ENCODE measurements around the gene SMDT1. TPM values are rescaled to one million over a fixed set of nuclear protein-coding genes. Genes with fewer than 3 reads are reported as not detected.

SMDT1 gene
- total and polyA plus RNA-seq, 2 of the 4 experiments (the other 2 are of a cell fraction) = 2.3 to 15.7 TPM

- ChIA-PET CTCF (interaction anchor here (0.6 to 1.7 kb wide), 11 partner anchors 16 to 354 kb away, joined by 3 to 7 read pairs (median 4); partner anchors contain the start of genes NAGA and NFAM1), POLR2A (ENCODE audit: unreplicated experiment) (interaction anchor here (0.6 to 1.3 kb wide), 3 partner anchors 44 to 353 kb away, joined by 3 to 7 read pairs (median 6); no protein-coding TSS in a partner anchor)
- 0% methylated on average over 35 of the region's 71 CpGs; no CpG with 5 or more reads in 1 of the 2 experiments for WGBS, 2 experiments (ENCODE audit: extremely low coverage in 2 of 2, insufficient read length in 1 of 2)
- peaks cover 14% of the 10 kb centered on the region; the same call in 1 of the 2 replicates for H4K20me1 ChIP-seq (ENCODE audit: insufficient read depth, low read length)
- DNase-seq = peak; percentile 99
- intact Hi-C loops (cut with micrococcal nuclease) (loop anchor here (1.0 to 10.0 kb wide), 6 partner anchors 125 to 384 kb away; no protein-coding TSS in a partner anchor), dilution Hi-C loops (cut with HindIII; ENCODE audit: low sequenced_read_pairs, unreplicated experiment) (no loop called here), in situ Hi-C loops (cut with MboI; ENCODE audit: low sequenced_read_pairs) (no loop called here)
- H2AK5ac ChIP-seq (ENCODE audit: low read depth, low read length) = peak within 1 kb of the TSS; percentile 80
- ATAC-seq (ENCODE audit: low read depth) = peak; percentile 98
- H3K18ac ChIP-seq (ENCODE audit: low read depth, low read length) = peak within 1 kb of the TSS; percentile 20; the same call in 1 of the 2 replicates
- peak within 1 kb of the TSS; percentile 100 for H2AFZ ChIP-seq (replicated peaks; ENCODE audit: low read length, poor library complexity)
- H4K5ac ChIP-seq (ENCODE audit: low read depth, low read length) = peak within 1 kb of the TSS; percentile 34
- H3K9me3 ChIP-seq (ENCODE audit: control insufficient read depth, insufficient read depth, low read length) = no peaks in the 10 kb centered on the region
- peak within 1 kb of the TSS; percentile 64 for H3K4me3 ChIP-seq (ENCODE audit: insufficient read depth, low read depth, low read length)
- H3K4me1 ChIP-seq (ENCODE audit: control insufficient read depth, insufficient read depth, low read length) = peaks cover 2% of the 10 kb centered on the region; the same call in 1 of the 2 replicates
- peak within 1 kb of the TSS; percentile 97 for H2AK9ac ChIP-seq (replicated peaks; ENCODE audit: low read depth, low read length, poor library complexity)
- H3K9ac ChIP-seq (ENCODE audit: low read depth, low read length) = peak within 1 kb of the TSS; percentile 85
- no peak within 1 kb of the TSS for H2BK20ac ChIP-seq (ENCODE audit: low read depth, low read length)
- H3K27ac ChIP-seq (ENCODE audit: insufficient read depth, low read length) = peak within 1 kb of the TSS; percentile 82
- no TSS peak for BruUV-seq (replicated peaks)
- H3K14ac ChIP-seq (replicated peaks; ENCODE audit: low read depth, low read length) = peak within 1 kb of the TSS; percentile 88
- H3K79me1 ChIP-seq (ENCODE audit: low read depth in 1 of 2, low read length in 2 of 2) = peaks cover 17 to 38% of the 10 kb centered on the region in 2 experiments
- no peak within 1 kb of the TSS; the same call in 2 of the 3 replicates for H2BK15ac ChIP-seq (ENCODE audit: low read depth, low read length)
- H3K23ac ChIP-seq (ENCODE audit: low read depth, low read length) = peak within 1 kb of the TSS; percentile 88
- peak within 1 kb of the TSS; percentile 61 to 89 for H4K8ac ChIP-seq (ENCODE audit: low read depth in 2 of 2, low read length in 2 of 2)
- peaks cover 9% of the 10 kb centered on the region for H3K36me3 ChIP-seq (ENCODE audit: control insufficient read depth, insufficient read depth, low read length)
- peak within 1 kb of the TSS; percentile 84 for H3K4me2 ChIP-seq (ENCODE audit: low read depth, low read length)
- no peaks in the 10 kb centered on the region for H3K27me3 ChIP-seq (ENCODE audit: control insufficient read depth, insufficient read depth, low read length)
- peak within 1 kb of the TSS; percentile 82 for H3K56ac ChIP-seq (ENCODE audit: extremely low read depth, insufficient read depth, low read length)
- peak within 1 kb of the TSS; percentile 70; the same call in 1 of the 2 replicates for H2BK120ac ChIP-seq (ENCODE audit: low read depth, low read length)
- H3K9me1 ChIP-seq (ENCODE audit: insufficient read depth, low read length) = peaks cover 3% of the 10 kb centered on the region; the same call in 1 of the 2 replicates
- H2BK5ac ChIP-seq (ENCODE audit: low read depth, low read length, poor library complexity, severe bottlenecking) = peak within 1 kb of the TSS; percentile 73
- peak within 1 kb of the TSS; percentile 73 for H4K91ac ChIP-seq (ENCODE audit: insufficient read depth, low read depth, low read length)
- peak within 1 kb of the TSS; percentile 89 for H3K4ac ChIP-seq (ENCODE audit: low read depth, low read length)
- peak; percentile 30; the same call in 1 of the 2 replicates for TF ChIP-seq MXI1 (IDR thresholded peaks at IDR 0.05; ENCODE audit: borderline replicate concordance, low read depth, low read length)
- TF ChIP-seq CHD1 (IDR thresholded peaks at IDR 0.05; ENCODE audit: low read depth, low read length) = no peak; the same call in 1 of the 2 replicates
- TF ChIP-seq SMC3 (IDR thresholded peaks at IDR 0.05; ENCODE audit: low read depth, low read length) = peak; percentile 85
- TF ChIP-seq NFE2L2 (IDR thresholded peaks at IDR 0.05; ENCODE audit: low read depth, low read length) = no peak
- TF ChIP-seq RAD21 (IDR thresholded peaks at IDR 0.05; ENCODE audit: low read length) = peak; percentile 82
- TF ChIP-seq MAZ (IDR thresholded peaks at IDR 0.05; ENCODE audit: borderline replicate concordance, low read depth, low read length) = peak; percentile 82
- TF ChIP-seq, protein P1, sequence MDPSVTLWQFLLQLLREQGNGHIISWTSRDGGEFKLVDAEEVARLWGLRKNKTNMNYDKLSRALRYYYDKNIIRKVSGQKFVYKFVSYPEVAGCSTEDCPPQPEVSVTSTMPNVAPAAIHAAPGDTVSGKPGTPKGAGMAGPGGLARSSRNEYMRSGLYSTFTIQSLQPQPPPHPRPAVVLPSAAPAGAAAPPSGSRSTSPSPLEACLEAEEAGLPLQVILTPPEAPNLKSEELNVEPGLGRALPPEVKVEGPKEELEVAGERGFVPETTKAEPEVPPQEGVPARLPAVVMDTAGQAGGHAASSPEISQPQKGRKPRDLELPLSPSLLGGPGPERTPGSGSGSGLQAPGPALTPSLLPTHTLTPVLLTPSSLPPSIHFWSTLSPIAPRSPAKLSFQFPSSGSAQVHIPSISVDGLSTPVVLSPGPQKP (IDR thresholded peaks at IDR 0.05; ENCODE audit: borderline replicate concordance, low read depth, low read length) = no peak
- TF ChIP-seq FOS (IDR thresholded peaks at IDR 0.05; ENCODE audit: low read depth, low read length) = 0 out of 2 replicates have a peak, but pooled peaks have one; percentile 2
- TF ChIP-seq, protein P2, sequence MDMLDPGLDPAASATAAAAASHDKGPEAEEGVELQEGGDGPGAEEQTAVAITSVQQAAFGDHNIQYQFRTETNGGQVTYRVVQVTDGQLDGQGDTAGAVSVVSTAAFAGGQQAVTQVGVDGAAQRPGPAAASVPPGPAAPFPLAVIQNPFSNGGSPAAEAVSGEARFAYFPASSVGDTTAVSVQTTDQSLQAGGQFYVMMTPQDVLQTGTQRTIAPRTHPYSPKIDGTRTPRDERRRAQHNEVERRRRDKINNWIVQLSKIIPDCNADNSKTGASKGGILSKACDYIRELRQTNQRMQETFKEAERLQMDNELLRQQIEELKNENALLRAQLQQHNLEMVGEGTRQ (IDR thresholded peaks at IDR 0.05; ENCODE audit: low read depth, low read length) = peak; percentile 42; the same call in 1 of the 2 replicates
- no peak for TF ChIP-seq CEBPB (IDR thresholded peaks at IDR 0.05; ENCODE audit: low read depth, low read length)
- no peak for TF ChIP-seq RFX5 (IDR thresholded peaks at IDR 0.05; ENCODE audit: low read depth, low read length)
- TF ChIP-seq, protein P3, sequence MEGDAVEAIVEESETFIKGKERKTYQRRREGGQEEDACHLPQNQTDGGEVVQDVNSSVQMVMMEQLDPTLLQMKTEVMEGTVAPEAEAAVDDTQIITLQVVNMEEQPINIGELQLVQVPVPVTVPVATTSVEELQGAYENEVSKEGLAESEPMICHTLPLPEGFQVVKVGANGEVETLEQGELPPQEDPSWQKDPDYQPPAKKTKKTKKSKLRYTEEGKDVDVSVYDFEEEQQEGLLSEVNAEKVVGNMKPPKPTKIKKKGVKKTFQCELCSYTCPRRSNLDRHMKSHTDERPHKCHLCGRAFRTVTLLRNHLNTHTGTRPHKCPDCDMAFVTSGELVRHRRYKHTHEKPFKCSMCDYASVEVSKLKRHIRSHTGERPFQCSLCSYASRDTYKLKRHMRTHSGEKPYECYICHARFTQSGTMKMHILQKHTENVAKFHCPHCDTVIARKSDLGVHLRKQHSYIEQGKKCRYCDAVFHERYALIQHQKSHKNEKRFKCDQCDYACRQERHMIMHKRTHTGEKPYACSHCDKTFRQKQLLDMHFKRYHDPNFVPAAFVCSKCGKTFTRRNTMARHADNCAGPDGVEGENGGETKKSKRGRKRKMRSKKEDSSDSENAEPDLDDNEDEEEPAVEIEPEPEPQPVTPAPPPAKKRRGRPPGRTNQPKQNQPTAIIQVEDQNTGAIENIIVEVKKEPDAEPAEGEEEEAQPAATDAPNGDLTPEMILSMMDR (conservative IDR thresholded peaks at IDR 0.05; ENCODE audit: low read depth, low read length) = peak; percentile 94
Observed at GRCh38 chr22:42090596-42091454, 11.3 kb downstream of the SMDT1 start, which contains the start of gene NDUFA6. NDUFA6 (minus strand) TSS chr22:42090772; CDS start chr22:42090744, 28 bp downstream.
